PC-3 (cell line): ENCODE measurements around the gene GMDS. TPM values are rescaled to one million over a fixed set of nuclear protein-coding genes. Genes with fewer than 3 reads are reported as not detected.

Experiments
- ATAC-seq: fragments of 200-7000 bp; cut with Tn5 transposase; 2 replicates; pipeline ENCODE4 v1.9.1; 2020; ENCODE audit warnings: mild to moderate bottlenecking, moderate library complexity
- BruUV-seq: library from RNA; stranded (reverse); fragments of 400-500 nt; replicated peaks from 2 replicates; lab custom pipeline; 2021; lab: Mats Ljungman, UMichigan
- CTCF ChIA-PET: fragments of 300-600 bp; sonication (Branson Sonifier 250); formaldehyde crosslinking; loops from one replicate; lab custom pipeline; 2022; ENCODE audit warnings: antibody characterized with exemption; lab: Charles Lee
- POLR2A ChIA-PET: fragments of 300-600 bp; sonication (Branson Sonifier 250); formaldehyde crosslinking; loops from one replicate; lab custom pipeline; 2022; ENCODE audit warnings: antibody characterized with exemption; ENCODE audit not compliant: unreplicated experiment; lab: Charles Lee
- DNase-seq: peaks from one replicate; pipeline ENCODE4 v3.0.0-alpha.2; 2015
- H2AFZ ChIP-seq: fragments of 300-600 bp; sonication (generic); 2 replicates; pipeline ENCODE4 v1.6.0; 2016; ENCODE audit warnings: antibody characterized with exemption, low read length
- H3F3A ChIP-seq: fragments of 300-600 bp; sonication (generic); one replicate; pipeline ENCODE4 v1.6.0; 2017; ENCODE audit warnings: antibody characterized with exemption, low read length, control low read depth, mild to moderate bottlenecking; ENCODE audit not compliant: unreplicated experiment
- H3K27ac ChIP-seq: fragments of 300-600 bp; sonication (generic); 2 replicates; pipeline ENCODE4 v1.5.1; 2016; ENCODE audit warnings: mild to moderate bottlenecking, low read length
- H3K27me3 ChIP-seq: fragments of 300-600 bp; sonication (generic); 2 replicates; pipeline ENCODE4 v1.6.1; 2016; ENCODE audit warnings: low read length, mixed read lengths
- H3K36me3 ChIP-seq: fragments of 300-600 bp; sonication (generic); 2 replicates; pipeline ENCODE4 v1.6.1; 2016; ENCODE audit warnings: low read depth, mixed run types, low read length, mixed read lengths
- H3K4me1 ChIP-seq: fragments of 300-600 bp; sonication (generic); 2 replicates; pipeline ENCODE4 v1.5.1; 2016; ENCODE audit warnings: low read length; ENCODE audit not compliant: insufficient read depth
- H3K4me2 ChIP-seq: fragments of 300-600 bp; sonication (generic); 2 replicates; pipeline ENCODE4 v1.6.0; 2016; ENCODE audit warnings: low read length
- H3K4me3 ChIP-seq: fragments of 300-600 bp; sonication (generic); 2 replicates; pipeline ENCODE4 v1.5.1; 2016; ENCODE audit warnings: mild to moderate bottlenecking, low read length, mixed read lengths
- H3K79me2 ChIP-seq: fragments of 300-600 bp; sonication (generic); 2 replicates; pipeline ENCODE4 v1.6.1; 2017; ENCODE audit warnings: low read length, mixed read lengths
- H3K9ac ChIP-seq: fragments of 300-600 bp; sonication (generic); 2 replicates; pipeline ENCODE4 v1.6.0; 2016; ENCODE audit warnings: mild to moderate bottlenecking, low read length
- H3K9me2 ChIP-seq: fragments of 300-600 bp; sonication (generic); replicated peaks from 2 replicates; pipeline ENCODE4 v1.6.1; 2016; ENCODE audit warnings: mixed run types, low read length, mixed read lengths
- H3K9me3 ChIP-seq: fragments of 300-600 bp; sonication (generic); 2 replicates; pipeline ENCODE4 v1.6.1; 2016; ENCODE audit warnings: low read length, mixed read lengths
- H4K20me1 ChIP-seq: fragments of 300-600 bp; sonication (generic); 2 replicates; pipeline ENCODE4 v1.6.1; 2016; ENCODE audit warnings: low read length, mixed read lengths
- CTCF ChIP-seq: fragments of 300-600 bp; sonication (generic); conservative IDR thresholded peaks from 2 replicates; pipeline ENCODE4 v1.5.1; 2017; ENCODE audit warnings: antibody characterized with exemption, low read depth, mild to moderate bottlenecking, low read length
- EZH2 ChIP-seq: fragments of 300-600 bp; sonication (generic); IDR thresholded peaks from one replicate; pipeline ENCODE4 v1.6.1; 2017; ENCODE audit warnings: antibody characterized with exemption, mild to moderate bottlenecking, low read length; ENCODE audit not compliant: unreplicated experiment
- EZH2phosphoT487 ChIP-seq: fragments of 300-600 bp; sonication (generic); IDR thresholded peaks from 2 replicates; pipeline ENCODE4 v1.6.1; 2018; ENCODE audit warnings: mild to moderate bottlenecking, antibody characterized with exemption, low read length, borderline replicate concordance
- intact Hi-C: fragments of 100-400 bp; cut with micrococcal nuclease; formaldehyde crosslinking; loops from 2 replicates; pipeline ENCODE4 v1.9.0; 2023
- total RNA-seq: library from RNA; depleted of rRNA; stranded (reverse); fragments of >200 nt; gene quantifications from 2 replicates; pipeline ENCODE4 v1.2.3, GENCODE V29; 2014

The GMDS gene
- total RNA-seq, 1 experiment from 2014 or later, result 18.3 TPM

DNA sequence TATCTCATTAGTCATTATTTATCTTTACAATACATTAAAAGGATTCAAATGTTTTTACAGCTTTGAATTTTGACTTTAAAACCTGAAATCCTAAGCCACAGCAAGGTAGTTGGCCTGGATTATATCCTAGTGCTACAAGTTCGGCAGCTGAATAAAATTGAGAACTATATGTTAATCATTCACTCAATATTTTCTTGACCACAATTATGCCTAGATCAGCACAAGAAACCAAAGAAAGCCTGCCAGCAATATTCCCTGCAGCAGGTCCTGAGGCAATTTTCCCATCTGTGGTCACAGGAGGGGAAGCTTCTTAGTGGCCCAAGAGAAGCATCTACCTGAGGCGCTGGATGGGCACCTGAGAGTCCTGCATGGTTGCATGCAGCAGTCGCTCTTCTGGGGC lies 183.5 kb downstream of the GMDS start:
- Histone ChIP-seq H3K4me3 (no peak overlapping the region), H2AFZ (no peak overlapping the region), H3K9me3 (no peaks in the 10 kb centered on the region), H3K9me2 (no peaks in the 10 kb centered on the region), H3K36me3 (no peaks in the 10 kb centered on the region), H3K4me1 (peaks cover 21% of the 10 kb centered on the region), H3K4me2 (peak overlapping the region; percentile 6; the same call in 1 of the 2 replicates), H3F3A (no peaks in the 10 kb centered on the region), H3K27ac (no peak overlapping the region), H3K79me2 (0 out of 2 replicates have a peak, but pooled peaks cover 8% of the 10 kb centered on the region), H3K9ac (no peak overlapping the region), H3K27me3 (no peaks in the 10 kb centered on the region), H4K20me1 (no peaks in the 10 kb centered on the region; the same call in 1 of the 2 replicates)
- ATAC-seq (peak; percentile 89), DNase-seq (peak; percentile 67)
- no TSS peak for BruUV-seq
- POLR2A ChIA-PET, result no interaction called here
- intact Hi-C loops, result no loop called here
- CTCF ChIA-PET, result no interaction called here
- TF ChIP-seq CTCF (no peak), EZH2 (no peak)

DNA sequence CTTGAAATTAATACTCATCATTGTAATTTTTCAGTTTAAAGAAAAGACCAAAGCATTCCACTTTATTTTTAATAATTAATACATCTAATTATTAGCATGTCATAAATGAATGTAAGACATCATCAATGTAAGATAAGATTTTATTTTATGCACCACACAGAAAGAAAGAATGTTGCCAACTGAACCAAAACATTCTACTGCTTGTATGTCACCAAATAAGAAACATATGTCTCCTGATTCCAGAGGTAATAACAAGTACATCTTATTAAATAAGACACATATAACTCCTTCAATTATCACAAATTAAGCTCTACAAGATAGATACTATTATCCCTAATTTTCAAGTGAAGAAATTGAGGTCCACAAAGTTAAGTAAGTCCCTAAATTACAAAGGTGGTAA lies 189.5 kb downstream of the GMDS start:
- no peak for TF ChIP-seq EZH2phosphoT487
- no peak for TF ChIP-seq CTCF
- TF ChIP-seq EZH2, result no peak
- Histone ChIP-seq H3K27ac (no peak overlapping the region), H3K36me3 (no peaks in the 10 kb centered on the region), H3F3A (no peaks in the 10 kb centered on the region), H3K4me2 (no peak overlapping the region), H3K9me3 (no peaks in the 10 kb centered on the region), H4K20me1 (0 out of 2 replicates have a peak, but pooled peaks cover 6% of the 10 kb centered on the region), H3K79me2 (no peaks in the 10 kb centered on the region), H3K9me2 (no peaks in the 10 kb centered on the region), H3K4me3 (no peak overlapping the region), H3K27me3 (no peaks in the 10 kb centered on the region), H3K9ac (no peak overlapping the region), H2AFZ (no peak overlapping the region), H3K4me1 (peaks cover 12% of the 10 kb centered on the region)
- no TSS peak for BruUV-seq
- DNase-seq (no peak), ATAC-seq (no peak)
- CTCF ChIA-PET, result no interaction called here
- intact Hi-C loops, result no loop called here
- POLR2A ChIA-PET, result no interaction called here

GRCh38 chr6:2055143-2055542 lies 190.3 kb downstream of the GMDS start:
- no TSS peak for BruUV-seq
- POLR2A ChIA-PET, result no interaction called here
- CTCF ChIA-PET, result no interaction called here
- TF ChIP-seq EZH2phosphoT487 (no peak), CTCF (no peak), EZH2 (no peak)
- H3K27ac ChIP-seq, result no peak overlapping the region
- H3K4me3 ChIP-seq, result no peak overlapping the region
- intact Hi-C loops, result no loop called here
- ATAC-seq (no peak), DNase-seq (no peak)
- 0 out of 2 replicates have a peak, but pooled peaks cover 6% of the 10 kb centered on the region for H4K20me1 ChIP-seq
- no peaks in the 10 kb centered on the region for H3K36me3 ChIP-seq
- H3K9ac ChIP-seq, result no peak overlapping the region
- H3K79me2 ChIP-seq, result no peaks in the 10 kb centered on the region
- no peak overlapping the region for H3K4me2 ChIP-seq
- H3F3A ChIP-seq, result no peaks in the 10 kb centered on the region
- H3K9me2 ChIP-seq, result no peaks in the 10 kb centered on the region
- H2AFZ ChIP-seq, result no peak overlapping the region
- no peaks in the 10 kb centered on the region for H3K9me3 ChIP-seq
- no peaks in the 10 kb centered on the region for H3K27me3 ChIP-seq
- H3K4me1 ChIP-seq, result peaks cover 12% of the 10 kb centered on the region
